Fibroblast of skin of right quadriceps (primary cell): Measurements from ENCODE around the gene PTPRN2.
"Not testable (repeated sequence)": the region's sequence is repeated elsewhere in the genome, so short reads cannot be mapped to it uniquely, and the experiment has no call there.

Source experiments
- DNase-seq: peaks from one replicate; pipeline ENCODE4 v3.0.0-alpha.2; 2013

Gene PTPRN2

DNA sequence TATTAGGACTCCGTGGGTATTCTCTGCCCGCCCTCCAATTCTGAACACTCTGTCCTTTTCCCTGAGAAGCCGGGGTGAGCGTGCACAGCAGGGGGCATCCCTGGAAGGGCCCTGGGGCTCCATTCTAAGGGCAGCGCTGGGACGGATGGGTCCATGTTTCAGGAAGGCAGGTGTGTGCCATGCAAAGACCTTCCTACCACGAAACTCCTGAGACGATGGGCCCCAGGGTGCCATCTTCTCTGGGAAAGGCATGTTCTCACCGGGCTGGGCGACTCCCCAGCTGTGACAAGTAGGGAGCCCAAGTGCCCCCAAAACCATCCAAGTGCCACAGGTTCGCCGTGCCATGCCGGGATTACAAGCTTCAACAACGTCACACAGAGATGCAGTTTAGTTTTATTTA is 994.1 kb downstream of the PTPRN2 start:
- no peak for DNase-seq

DNA sequence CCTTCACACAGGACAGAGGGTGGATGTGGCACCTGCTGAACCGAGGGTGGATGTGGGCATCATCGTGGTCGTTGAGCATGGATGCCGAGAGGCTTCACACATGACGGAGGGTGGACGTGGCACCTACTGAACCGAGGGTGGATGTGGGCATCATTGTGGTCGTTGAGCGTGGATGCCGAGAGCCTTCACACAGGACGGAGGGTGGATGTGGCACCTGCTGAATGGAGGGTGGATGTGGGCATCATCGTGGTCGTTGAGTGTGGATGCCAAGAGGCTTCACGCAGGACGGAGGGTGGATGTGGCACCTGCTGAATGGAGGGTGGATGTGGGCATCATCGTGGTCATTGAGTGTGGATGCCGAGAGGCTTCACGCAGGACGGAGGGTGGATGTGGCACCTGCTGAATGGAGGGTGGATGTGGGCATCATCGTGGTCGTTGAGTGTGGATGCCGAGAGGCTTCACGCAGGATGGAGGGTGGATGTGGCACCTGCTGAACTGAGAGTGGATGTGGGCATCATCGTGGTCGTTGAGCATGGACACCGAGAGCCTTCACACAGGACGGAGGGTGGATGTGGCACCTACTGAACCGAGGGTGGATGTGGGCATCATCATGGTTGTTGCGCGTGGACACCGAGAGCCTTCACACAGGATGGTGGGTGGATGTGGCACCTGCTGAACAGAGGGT is 994.8 kb downstream of the PTPRN2 start:
- DNase-seq: not testable (repeated sequence)

DNA sequence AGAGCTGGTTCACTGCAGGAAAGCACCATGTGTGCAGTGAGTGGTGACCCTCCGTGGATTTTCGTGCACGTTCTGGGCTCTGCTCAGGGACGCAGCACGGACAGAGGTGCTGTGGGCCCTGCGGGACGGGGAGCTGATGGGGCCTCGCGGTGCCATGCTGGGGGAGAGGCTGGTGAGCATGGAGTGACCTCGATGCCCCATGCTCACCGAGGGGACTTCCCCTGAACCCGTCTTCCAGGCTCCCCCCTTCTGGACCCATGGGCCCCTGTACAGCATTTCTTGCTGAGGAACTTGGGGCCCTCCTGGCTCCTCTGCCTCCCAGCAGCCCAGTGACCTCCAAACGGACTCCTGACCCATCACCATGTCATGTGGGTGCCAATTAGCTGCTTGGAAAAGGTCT is 997.1 kb downstream of the PTPRN2 start:
- DNase-seq: no peak

DNA sequence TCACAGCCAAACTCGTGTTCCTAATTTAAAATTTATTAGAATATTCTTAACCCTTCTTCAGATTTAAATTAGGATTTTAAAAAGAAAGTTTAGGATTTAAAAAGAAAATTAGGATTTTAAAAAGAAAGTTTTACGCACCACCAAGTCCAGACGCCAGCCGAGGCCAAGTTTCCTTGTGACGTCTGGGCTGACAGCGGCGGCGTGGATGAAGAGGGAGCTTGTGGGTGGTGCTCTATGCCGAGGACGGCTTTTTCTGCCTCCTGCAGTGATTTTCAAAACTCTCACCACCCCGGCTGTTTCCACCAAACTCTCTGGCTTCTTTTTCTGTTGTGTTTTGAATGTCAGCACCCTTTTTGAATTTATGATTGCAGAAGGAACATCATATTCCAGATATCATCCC is 997.9 kb downstream of the PTPRN2 start:
- no peak for DNase-seq

DNA sequence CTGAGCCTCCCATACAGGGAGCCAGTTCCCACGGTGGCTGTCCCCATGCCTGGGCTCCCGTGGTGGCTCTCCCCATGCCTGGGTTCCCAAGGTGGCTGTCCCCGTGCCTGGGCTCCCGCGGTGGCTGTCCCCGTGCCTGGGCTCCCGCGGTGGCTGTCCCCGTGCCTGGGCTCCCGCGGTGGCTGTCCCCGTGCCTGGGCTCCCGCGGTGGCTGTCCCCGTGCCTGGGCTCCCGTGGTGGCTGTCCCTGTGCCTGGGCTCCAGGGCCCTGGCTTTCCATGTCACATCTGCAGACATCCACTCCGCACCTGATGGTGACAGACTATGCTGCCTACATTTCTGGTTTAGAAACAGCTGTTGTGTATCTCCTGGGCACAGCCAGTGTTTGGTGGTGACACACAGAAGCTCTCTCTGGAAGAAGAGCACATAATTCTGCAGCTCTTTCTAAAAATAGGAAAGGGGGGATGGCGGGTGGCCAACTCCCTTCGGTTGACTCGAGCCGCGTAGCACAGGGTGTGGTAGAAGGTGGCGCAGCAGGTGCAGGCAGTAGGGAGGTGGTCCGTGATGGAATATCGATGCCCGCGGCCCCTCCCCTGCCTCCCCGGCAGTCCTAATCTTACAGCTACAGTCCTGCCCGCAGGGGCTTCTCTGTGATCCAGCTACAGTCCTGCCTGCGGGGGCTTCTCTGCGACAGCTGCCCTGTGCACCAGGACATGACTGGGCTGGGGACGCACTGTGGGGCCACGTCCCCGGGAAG is 999.6 kb downstream of the PTPRN2 start:
- DNase-seq: no peak

DNA sequence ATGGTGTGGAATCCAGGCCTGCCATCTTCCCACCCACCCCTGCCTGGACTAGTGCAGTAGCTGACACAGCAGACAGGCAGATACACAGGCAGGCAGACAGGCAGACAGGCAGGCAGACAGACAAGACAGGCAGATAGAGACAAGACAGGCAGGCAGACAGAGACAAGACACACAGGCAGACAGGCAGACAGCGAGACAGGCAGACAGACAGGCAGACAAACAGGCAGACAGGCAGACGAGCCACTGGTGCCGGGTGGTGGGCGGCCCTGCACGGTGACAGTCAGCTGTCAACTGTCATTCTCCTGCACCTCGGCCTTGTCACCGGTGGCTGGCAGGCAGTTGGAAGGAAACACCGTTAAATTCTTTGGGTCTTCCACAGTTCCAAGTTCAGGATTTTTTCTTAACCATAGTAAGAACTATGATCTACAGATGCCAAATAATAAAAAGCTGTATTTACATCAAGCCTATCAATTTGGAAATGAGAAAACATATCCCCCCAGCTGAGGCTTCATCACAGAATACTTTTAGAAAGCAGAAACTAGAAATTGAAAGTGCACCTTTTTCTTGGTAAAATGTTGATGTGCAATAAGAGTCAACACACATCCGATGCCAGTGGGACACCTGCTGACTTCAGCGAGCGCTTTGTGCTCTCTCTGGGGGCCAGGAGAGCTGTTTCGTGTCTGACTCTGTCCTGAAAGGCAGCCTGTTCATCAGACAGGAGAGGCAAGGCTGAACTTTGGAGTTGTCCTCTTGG is 1000.4 kb downstream of the PTPRN2 start:
- no peak for DNase-seq

DNA sequence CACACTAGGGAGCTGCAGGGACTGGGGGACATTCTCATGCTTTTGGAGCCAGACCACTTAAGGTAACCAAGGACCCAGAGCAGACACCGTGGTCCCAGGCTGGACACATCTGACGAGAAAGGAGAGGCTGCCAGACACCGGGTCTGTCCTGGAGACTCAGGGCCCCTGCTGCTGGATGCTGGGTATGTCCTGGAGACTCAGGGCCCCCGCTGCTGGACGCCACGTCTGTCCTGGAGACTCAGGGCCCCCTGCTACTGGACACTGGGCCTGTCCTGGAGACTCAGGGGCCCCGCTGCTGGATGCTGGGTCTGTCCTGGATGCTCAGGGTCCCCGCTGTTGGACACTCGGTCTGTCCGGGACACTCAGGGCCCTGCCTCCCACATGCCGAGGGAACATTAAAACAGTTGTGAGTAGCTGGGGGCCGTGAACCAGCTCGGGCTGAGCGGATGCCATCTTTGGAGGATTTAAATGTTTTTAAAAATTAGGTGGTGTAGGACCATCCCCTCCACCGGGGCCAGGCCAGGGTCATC is 1001.1 kb downstream of the PTPRN2 start:
- DNase-seq: no peak

DNA sequence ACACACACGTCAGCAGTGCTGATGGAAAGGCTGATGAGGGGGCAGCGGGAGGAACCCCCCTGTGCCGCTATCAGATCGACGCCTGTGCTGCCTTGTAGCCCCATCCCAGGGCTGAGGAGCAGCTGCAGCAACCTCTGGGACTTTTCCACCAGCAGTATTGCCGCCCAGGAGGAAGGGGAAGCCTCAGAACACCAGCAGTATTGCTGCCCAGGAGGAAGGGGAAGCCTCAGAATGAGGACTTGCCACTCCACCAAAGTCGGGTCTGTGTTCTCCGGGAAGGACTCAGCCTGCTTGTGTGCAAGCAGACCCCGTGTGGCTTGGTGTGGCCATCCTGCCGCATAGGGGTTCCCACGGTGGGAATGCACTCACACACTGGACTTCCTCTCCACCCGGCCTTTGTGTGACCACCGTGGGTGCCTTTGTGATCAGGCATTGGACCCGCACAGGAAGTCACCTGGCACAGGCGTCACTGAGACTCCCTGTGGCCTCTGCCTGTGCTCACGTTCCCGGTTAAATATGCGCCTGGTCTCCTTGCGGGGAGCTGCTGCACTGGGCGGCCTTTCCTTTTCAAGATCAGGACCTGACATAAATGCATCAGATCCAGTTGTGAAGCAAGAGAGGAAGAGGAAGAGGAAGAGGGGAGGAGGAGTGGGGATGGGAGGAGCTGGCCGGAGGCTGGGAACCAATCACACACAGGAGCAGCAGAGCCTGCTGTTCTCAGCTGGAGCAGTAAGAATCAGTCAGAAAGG is 1002.3 kb downstream of the PTPRN2 start:
- no peak for DNase-seq

DNA sequence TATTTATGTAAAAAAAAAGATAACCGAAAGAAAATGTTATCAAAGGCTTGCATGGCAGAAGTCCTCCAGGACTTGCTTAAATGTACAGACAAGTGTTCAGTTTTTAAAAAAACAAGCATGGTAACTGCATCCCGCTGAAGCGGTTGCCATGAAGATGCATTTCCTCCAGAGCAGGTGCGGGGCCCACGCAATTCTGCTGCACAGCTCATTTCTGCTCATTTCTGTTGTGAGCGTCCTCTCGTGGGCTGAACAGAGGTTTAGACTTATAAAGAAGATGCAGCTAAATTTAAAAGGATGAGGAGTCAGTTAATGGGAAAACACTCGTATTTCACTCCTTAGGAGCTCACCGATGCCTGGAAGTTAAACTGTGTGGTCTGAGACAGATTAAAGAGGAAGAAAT is 1003.2 kb downstream of the PTPRN2 start:
- no peak for DNase-seq

DNA sequence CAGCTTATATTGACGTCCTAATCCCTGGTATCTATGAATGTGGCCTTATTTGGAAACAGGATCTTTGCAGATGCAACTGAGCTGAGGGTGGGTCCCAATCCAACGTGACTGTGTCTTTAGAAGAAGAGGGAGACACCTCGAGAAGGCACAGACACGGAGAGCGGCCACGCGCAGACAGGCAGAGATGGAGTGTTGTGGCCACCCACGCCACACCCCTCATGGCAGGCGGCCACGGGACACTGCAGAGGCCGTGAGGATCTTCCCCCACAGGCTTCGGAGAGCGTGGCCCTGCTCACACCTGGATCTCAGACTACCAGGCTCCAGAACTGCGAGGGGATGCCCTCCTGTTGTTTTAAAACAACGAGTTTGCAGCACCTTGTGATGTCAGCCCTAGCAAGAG is 1005.9 kb downstream of the PTPRN2 start:
- no peak for DNase-seq

DNA sequence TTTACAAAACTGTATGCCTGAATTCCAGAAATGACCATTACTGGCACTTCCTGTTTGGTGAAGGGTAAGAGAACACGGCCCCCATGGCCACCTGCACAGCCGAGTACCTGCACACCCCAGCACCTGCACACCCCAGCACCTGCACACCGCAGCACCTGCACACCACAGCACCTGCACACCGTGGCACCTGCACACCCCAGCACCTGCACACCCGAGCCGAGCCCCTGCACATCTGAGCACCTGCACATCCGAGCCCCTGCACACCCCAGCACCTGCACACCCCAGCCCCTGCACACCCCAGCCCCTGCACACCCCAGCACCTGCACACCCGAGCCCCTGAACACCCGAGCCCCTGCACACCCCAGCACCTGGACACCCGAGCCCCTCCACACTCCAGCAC is 1007.3 kb downstream of the PTPRN2 start:
- DNase-seq: no peak

DNA sequence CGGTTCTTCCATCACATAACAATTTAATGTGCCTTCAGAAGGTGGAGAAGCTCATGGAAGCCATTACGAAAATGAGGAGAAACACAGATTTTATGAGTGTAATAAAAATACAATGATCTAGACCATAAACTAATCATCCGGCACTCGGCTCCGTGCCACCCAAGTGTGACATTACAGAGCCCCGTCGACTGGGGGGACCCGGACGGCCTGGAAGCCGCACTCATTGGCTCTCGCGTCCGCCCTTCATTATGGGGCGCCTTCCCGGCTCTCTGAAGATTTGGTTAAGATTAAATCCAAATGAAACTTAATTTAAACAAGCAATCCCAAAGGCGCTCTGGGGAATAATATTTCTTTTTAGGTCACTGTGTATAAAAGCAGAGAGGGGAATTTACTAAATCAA is 1008.2 kb downstream of the PTPRN2 start:
- DNase-seq: no peak

DNA sequence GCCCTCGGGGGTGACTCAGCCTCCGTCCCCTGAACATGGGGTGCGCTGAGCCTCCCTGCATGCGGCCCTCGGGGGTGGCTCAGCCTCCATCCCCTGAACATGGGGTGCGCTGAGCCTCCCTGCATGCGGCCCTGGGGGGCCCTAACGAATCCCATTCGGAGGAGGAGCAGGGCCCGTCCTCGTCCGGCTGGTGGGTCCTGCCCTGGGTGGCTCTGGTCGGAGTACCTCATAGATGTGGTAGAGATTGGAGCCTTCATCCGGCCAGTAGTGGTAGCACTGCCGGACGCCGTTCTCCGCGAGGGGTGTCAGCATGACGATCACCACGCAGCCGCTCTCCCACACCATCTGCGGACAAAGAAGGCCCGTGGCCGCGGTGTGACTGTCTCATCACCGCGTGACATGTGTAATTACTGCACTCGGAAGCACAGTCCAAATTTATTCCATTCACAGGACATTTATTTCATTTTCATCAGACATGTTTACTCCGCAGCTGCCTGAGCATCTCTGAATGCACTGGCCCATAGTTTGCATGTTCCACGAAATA is 1009.8 kb downstream of the PTPRN2 start:
- no peak for DNase-seq

DNA sequence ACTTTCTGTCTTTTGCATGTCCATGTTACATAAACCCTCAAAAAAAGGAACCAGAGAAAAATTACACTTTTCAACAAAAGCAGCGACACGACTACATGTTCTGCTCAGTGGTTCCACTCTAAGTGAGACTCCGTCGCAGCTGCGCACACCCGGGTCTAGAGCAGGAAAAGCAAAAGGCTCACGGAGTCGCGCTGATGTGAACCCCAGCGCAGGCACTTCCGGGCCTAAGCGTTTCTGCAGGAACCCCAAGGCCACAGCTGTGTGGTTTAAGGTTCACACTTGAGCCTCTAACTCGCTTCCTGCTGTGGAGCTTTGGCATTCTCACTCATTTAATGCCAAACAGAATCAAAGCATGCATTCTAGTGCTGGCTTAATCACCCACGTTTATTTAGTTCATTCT is 1010.6 kb downstream of the PTPRN2 start:
- no peak for DNase-seq

DNA sequence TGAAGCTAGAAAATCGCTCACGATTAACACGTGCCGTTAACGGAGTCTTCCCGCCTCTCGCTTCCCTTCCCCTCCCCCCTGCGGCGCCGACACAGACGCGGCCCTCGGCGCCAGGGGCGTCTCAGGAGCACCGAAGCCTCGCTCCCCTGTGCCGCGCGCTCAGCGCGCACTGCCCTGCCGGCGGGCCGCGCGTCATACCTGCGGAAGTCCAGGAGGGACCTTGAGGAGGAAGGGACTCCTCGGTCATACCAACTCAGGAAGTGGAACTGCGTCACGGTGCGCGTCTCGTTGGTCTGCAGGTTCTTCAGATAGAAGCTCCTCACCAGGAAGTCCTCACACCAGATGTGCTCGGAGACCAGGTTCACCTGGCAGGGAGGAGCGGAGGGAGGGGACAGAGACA is 1011.2 kb downstream of the PTPRN2 start:
- DNase-seq: no peak

DNA sequence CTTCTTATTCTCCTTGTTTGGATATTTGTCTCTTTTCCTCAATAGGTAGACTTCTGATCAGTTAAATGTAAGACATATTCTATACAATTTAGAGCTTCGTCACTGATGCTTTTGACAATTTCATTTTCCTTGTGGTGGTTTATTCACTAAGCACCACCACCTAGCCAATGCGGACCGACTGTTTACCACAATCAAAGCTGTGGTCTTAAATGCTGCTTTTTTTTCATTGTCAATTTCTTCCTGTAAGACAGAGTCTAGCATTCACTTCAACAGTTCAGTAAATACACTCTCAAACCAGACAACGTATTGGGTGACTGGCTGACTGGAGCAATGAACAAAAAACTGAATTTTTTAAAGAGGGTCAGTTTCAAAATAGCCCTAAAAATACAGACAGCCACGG is 1011.8 kb downstream of the PTPRN2 start:
- no peak for DNase-seq

DNA sequence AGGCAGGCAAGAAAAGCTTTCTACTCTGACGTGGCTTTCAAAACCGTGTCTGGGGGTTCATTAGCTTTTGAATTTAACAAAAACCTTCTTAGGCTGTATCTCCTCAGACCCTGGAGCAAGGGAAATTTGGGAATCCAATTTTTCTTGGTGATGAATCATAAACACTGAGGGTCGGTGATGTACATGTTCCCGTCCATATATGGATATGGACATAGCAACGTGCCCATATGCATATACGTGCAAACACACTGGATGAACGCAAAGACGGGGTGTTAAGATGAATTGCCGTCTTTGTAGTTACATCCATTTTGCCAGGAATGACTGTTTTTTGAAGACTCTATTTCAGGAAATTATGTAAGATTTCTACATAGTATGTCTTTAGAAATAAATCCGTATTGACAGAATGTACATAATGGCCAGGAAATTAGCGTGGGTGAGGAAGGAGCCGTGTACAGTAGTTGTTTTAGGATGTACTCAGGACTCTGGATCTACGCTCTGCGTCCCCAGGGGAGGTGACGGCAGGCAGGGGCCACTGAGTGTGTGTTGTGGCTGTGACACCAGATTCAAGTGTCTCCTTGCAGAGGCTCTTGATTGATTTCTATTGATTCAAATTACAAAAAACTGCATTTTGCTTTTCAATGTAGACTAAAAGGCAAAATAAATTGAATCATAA is 1012.6 kb downstream of the PTPRN2 start:
- DNase-seq: no peak

DNA sequence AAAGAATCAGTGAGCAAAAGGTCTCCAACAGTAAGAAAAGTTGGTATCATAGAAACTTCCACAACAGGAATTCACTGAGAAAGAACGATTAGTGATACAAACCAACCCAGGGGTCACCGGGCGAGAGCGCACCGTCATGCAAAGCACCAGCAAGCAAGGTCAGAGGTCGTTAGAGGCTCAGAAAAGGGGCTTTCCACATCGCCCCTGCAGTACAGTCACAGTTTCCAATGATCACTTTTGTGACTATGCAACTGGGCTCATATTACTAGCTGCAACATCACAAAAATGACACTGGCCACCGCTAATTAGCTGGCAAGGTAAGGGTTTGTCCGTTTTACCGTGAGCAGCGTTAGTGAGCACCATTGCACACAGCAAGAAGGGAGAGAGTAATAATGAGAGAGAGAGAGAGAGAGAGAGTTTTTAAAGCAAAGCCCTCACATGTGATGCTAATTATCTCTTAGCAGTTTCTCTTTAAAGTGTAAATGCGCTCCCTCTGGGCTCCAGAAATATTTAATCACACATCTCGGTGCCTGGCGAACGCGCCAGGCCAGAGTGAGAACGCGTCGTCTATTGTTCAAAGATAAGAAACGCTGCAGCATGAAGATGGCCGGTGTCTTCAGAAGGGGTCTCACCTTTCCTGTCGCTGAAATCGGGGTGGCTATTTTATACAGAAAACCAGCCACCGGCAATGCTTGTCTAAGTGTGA is 1013.4 kb downstream of the PTPRN2 start:
- DNase-seq: no peak

DNA sequence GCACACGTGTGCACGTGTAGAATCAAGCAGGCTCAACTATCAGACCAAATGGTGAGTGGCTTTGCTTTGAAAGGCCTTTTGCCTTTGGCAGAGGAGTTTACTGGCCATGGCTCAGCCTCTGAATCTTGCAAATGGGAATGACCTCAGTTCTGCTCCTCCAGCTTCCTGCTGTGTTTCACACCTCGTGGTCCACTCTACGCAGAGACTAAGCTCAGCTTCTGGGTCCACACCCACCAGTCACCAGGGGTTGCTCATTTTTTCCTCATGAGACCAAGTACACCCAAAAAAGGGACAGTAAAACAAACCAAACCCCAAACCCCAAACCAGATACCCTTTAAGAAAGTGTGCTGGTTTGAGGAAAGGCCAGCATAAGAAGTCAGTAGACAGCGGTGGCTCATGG is 1014.4 kb downstream of the PTPRN2 start:
- no peak for DNase-seq

DNA sequence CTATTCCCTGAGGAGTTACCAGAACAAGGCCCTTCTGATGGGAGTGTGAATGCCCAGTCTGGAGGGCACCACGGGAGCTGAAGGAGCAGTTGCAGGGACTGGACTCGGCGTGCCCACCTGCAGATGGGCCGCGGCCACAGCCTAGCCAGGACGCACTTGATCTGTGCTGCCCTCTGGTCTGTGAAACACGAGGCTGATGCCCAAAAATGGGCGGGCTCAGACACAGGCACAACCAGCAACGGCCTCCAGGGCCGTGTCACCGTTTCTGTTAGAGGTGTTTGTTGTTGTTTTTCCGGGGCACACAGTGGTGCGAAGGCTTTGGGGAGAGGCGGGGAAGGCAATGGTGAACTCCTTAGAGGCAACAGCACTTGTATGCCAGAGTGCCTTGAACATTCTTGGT is 1015.0 kb downstream of the PTPRN2 start:
- DNase-seq: no peak

DNA sequence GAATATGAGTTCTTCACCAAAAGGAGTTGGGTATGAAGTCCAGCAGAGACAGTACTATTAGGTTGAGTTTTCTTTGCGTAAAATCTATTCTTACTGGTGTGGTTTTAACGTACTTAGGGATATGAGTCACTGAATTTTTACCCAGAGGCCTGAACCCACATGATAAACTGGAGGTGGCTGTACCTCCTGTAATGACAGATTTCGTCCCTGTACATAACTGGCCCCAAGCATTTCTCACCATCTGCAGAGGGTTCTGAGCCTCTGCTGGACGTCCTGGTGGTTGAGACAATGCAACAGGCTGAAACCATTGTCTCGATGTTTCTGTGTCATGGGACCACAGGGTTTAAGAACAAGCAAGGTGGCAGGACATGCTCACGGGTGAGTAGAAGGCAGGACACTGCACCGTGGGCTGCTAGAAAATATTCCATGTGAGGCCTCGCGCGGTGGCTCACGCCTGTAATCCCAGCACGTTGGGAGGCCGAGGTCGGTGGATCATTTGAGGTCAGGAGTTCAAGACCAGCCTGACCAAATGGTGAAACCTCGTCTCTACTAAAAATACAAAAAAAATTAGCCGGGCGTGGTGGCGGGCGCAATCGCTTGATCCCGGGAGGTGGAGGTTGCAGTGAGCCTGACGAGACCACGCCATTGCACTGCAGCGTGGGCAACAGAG is 1017.0 kb downstream of the PTPRN2 start:
- DNase-seq: no peak
